Ramos (cell line): ENCODE data around the gene RYK.

Source experiments
- in situ Hi-C: fragments of 300-500 bp; cut with MboI; formaldehyde crosslinking; loops from one replicate; pipeline ENCODE4 v1.14.3; 2022; ENCODE audit warnings: low sequenced_read_pairs; ENCODE audit not compliant: unreplicated experiment

RYK gene

DNA sequence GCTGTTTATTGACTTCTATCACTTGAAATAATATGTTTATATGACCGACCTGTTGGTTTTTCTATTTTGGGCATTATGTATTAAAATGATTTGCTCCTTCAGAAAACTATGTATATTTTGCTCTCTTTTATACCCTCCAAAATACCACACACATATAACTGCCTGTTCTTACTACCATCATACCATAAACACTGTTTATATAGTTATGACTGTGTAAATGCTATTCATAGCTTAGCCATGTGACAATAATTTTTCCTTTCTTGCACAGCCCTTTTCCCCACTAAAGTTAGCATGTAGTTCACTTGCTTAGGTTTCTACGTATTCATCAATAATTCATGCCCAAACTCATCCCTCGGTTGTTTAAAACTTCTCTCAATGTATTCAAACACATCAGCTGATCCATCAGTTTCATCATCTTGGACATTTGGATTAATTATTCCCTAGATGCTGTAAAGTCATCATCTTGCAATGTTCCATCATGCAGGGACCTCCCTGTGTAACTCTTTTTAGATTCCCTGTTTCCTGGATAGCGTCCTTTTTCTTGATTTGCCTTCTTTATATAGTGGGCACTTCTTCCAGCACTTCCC, 8.2 kb upstream of the RYK start:
- in situ Hi-C loops, result no loop called here

DNA sequence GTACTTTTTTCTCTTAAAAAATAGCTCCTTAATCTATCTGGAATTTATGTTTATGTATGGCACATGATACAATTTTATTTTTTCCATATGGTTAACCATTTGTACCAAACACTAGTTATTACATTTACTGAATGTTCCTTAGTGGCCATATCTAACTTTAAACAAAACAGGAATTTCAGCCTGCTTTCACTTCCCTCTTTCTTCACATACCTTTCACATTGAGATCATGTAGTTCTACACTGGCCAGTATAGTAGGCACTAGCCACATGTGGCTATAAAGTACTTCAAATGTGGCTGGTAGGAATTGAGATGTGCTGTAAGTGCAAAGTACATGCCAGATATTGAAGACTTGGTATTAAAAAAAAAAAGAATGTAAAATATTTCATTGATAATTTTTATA, 4.7 kb upstream of the RYK start:
- in situ Hi-C loops, result no loop called here

DNA sequence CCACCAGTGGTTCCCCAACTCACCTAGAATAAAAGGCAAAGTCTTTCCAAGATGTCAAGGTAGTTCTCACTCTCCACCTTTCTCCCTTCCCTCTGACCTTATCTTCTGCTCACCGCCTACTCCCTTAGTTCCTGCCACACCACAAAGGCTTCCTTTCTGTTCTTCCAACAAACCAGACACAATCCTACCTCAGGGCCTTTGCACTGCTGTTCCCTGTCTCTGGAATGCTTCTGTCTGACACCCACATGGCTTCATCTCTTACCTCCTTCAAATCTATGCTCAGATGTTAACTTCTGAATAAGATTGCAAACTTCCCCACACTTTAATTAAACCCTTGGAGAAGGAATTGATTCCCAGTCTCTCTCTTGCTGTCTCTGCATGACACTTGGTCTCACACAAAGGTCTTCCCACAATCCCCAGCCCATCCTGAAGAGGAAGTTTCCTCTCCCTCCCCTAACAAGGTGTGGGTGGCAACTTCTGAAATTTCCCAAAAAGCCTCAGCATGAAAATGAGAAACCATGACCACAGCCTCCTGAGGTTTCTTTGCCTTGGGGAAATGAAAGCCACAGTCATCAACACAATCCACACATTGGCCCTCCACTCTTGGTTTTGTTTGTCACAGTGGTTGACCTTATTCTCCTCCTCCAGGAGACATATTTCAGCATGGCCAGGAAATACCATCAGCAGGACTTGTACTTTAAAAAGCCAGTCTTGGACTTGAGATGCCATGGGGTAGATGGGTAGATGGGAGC, 3.0 kb upstream of the RYK start:
- in situ Hi-C loops, result no loop called here

DNA sequence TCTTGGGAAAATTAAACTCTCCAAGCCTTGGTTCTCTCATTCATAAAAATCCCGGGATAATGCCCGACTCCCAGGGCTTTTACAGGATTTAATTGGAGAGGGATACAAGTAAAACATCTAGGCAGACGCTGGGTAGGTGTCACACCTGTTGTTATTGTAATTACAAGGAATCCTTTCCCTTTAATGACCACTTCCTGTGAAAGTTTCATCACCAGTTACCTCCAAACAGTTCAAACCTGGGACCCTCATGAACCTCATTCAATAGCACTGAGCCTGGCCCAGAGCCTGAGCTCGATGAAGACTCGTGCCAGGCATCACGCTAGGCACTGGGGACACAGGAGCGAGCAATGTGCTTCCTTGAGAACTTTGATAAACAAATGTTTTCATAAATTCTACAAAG, 2.1 kb upstream of the RYK start:
- in situ Hi-C loops, result no loop called here

DNA sequence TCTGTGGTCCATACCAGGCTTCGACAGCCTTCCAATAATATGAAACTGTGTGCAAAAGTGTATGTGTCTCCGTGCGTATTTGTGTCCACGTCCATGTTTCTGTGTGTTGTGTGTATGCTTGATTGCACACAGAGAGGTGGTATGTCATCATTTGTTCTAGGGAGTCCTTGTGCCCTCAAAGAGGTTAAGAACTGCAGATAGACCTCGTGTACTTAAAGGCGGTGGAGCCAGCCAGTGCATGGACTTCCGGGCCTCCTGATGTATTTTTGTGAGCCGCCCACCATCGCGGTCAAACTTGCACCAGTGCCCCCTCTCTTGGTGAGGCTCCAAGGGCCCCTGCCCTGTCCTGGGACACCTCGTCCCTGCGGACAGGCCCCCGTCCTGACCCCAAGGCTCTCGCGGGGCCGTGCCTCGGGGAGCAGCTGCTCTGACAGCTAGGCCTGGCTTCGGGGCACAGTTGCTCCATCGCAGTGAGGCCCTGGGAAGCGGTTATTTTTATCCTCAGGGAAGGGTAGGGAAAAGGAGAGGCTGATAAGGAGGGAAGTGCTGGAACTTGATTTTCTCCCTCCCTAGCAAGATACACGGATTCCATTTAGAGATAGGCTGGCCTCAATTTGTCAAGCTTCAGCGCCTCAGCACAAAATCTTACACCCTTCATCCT, 1.2 kb upstream of the RYK start:
- in situ Hi-C loops, result no loop called here

DNA sequence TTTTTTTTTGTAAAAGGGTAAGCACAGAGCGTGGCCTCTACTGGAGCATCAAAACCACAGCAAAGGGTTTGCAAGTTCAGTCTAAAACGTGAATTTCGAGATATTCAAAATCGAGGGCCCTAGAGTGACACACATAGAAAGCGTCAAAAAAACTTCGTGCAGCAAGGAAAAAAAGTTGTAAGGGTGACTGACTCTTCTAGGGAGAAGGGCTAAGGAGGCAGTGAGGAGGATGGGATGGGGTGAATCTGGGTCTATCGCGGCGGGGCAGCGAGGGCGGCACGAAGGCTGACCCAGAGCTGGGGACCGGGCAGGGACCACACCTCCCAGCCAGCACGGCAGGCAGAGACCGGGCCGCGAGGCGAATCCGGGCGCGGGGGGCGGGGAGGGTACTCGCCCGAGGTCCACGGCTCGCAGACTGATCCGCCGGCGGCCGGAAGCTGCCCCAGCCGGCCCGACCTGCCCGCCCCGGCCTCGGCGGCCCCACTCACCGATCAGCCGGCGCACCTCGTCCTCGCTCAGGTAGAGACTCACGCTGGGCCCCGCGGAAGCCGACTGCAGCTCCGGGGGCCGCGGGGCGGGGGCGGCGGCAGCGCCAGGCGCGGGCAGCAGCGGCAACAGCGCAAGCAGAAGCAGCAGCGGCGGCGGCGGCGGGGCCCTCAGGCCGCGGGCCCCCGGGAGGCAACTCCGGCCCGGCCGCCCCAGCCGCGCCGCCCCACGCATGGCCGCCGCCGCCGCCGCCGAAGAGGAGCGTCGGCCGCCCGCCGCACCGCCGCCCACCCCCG, 533 bp downstream of the RYK start:
- in situ Hi-C loops, result no loop called here

DNA sequence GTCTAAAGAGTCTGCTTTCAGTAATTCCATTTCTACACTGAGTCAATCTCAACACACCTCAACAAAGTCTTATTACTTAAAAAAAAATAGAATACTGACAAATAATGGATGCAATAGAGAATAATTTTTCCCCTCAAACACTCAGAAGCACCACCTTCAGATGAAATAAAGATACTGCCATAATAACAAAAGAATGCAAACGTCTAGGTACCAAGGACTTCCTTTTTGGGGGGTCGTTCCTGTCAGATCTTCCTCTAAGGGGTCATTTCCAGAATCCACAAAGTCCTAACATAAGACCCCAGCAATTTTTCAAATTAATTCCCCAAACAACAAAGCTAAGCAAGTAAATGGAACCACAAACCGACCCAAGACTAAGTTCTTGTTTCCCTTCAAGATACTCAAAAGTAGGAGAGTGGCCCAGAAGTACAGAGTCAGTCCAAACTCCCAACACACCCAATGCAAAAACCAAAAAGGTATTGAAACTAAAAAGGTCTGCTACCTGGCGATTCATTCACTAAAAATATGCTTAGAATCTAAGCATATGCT, 1.3 kb downstream of the RYK start:
- in situ Hi-C loops, result no loop called here

DNA sequence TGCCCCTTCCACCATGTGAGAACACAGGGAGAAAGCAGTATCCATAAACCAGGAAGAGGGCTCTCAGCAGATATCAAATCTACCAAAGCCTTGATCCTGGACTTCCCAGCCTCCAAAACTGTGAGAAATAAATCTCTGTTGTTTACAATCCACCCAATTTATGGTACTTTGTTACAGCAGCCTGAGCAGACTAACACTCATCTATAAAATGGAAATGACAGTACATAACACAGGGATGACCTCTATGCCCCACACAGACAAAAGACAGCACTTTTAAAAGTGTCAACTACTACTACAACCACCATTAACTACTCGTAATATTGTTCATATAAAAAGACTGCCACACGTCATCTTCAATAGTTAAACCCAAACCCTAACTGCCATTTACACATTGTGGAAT, 5.7 kb downstream of the RYK start:
- in situ Hi-C loops, result no loop called here

DNA sequence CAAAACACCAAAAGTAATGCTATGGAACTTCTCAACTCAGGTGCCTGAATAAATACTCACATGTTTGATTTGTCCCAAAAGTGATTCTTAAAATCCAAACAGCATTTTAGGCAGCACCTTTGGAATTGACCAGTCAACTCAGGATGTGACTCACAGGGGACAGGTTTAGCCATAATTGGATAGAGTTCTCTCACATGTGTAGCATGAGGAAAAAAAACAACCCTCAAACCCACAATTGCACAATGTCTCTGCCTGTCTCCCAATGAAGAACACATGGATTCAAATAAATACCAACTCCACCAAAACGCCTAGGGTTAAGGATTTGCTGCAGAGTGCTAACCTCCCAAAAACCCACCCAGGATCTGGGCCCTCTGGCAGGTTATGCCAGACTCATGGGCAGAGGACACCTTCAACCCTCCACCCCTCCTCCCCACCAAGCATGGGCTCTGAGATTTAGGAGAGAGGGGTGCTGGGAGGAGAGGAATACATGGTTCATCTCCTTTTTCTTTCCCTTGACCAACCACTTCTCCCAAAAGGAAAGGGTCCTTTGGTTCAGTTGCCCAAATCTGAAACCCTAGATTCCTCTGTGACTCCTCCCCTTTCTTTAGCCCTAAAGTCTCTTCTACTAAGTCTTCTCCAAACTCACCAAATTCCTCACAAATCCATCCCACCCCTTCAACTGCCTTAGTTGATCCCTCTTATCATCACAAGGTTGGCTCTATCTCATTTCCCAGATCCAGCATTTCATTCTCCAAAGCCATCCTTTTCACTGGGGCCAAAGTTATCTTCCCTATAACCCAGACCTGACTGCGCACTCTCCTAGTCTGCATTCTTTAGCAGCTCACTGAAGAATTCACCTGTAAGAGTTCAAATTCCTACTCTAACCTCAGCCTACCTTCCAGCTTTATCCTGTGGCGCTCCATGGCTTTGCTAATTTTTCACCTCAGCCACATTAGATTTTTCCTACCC, 7.7 kb downstream of the RYK start:
- in situ Hi-C loops, result no loop called here

DNA sequence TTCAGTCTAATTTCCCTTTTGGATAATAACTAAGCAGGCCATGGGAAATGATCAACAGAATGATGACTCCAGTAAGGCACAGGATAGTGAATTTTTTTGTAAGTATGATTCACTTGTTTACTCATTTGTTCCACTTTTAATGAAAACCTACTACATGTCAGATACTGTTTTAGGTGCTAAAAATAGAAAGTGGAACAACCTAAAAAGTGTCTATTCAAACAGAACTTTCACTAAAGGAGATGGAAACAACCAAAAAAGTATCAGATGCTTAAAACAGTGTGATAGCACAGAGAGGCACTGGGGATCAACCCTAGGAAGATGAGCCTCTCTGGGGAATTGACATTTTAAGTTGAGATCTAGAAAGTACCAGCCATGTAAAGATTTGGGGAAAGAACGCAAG, 11.1 kb downstream of the RYK start:
- in situ Hi-C loops, result no loop called here

DNA sequence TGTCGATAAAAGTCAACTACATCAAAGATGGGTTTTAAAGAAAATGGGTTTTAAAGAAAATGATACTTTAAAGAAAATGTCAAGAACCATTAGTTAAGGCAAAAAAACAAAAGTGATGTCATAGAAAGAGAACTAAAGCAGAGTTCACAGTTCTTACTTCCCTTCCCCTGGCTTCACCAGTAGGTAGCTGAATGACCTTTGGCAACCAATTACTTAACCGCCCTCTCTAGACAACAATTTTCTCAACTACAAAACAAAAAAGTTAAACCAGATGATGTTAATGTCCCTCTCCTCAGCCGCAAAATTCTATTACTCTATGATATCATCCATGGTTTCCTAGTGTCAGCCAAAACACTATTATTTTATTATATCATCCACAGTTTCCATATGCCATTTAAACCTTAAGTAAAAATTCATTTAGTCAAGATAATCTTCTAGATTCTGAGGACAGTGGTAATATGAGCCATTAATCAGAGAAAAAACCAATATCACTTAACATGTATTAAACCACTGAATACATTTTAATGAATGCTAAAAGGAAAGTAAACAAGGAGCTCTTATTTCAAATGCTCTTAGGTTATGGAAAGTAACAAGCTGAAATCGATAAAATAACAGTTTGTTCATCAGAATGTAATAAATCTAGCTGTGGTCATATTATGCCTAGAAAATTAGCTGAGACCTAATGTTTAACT, 13.1 kb downstream of the RYK start:
- in situ Hi-C loops, result no loop called here

DNA sequence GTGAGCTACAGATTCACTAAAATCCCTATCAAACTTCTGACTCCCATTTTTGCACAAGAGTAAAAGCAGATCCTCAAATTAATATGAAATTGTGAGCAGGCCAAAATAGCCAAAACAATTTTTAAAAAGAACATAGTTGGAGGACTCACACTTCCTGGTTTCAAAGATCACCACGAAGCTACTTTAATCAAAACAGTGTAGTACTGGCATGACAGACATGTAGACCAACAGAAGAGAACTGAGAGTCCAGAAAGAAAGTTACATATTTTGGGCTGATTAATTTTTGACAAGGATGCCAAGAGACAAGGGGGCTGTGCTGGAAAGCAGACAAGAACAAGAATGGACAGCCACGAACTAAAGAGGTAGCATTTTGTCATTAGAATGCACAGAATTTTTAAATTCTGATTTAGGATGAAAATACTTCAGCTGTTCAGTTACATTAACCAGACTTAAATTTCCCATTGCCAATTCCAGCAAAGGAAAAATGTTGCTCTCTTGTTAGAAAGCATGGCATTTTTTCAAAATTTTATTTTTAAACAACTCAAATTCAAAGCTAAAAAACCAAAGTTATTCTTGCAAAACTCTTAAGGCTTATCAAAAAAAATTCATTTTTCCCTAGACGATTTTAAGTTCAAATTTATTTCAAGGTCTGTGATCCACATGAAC, 14.0 kb downstream of the RYK start:
- in situ Hi-C loops, result no loop called here

DNA sequence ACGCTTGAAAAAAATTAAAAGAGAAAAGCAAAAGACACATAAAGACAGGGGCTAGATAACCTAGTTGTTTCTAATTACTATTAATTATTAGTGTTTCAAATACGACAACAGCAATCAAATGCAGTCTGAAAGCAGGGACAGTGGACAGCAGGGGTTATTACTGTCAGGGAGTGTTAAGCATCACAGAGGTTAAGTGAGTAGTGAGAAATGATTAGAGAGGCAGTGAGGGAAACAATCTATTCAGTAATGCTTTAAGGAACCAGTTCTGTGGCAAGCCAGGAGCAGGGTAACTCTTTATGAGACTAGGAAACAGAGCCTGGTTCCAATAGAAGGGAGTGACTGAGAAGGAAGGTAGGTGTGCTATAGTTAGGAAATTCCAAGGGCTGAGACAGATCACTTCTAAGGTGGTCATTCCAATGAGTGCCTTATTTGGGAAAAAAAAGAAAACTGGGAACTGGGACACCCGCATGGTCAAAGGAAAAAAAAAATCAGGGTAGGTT, 15.0 kb downstream of the RYK start:
- in situ Hi-C loops, result no loop called here

DNA sequence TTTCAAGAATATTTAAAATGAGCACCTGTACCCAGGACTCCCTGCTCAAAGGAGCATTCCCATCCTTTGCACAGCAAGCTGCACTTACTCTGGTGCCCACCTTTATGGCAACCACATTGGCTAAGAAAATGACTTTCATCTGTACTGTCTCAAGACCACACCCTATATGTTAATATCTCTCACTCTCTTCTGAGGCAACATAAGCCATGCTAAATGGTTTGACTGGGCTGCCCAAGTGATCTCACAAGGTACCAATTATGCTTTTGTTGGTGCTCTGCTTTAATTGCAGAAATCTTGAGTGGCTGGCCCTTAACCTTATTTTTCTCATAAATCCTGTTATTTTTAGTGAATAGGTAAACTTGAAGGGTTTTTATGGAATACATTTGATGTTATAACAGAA, 17.7 kb downstream of the RYK start:
- in situ Hi-C loops, result no loop called here

DNA sequence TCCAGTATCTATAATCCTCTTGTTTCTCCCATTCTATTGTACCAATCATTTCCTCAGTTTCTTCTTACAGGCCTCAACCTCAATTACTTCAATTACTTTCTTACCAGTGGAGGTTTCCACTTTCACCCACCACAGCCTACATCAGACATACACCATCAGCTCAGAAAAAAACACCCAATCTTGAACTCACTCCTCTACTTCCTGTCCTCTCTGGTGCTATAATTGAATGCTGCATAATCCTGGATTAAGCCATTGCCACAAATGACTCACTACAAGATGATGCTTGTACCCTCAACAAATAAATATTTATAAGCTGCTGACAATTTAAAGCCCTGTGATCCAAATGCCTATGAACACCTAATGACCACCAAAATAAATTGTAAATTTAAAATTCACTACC, 18.5 kb downstream of the RYK start:
- in situ Hi-C loops, result no loop called here

DNA sequence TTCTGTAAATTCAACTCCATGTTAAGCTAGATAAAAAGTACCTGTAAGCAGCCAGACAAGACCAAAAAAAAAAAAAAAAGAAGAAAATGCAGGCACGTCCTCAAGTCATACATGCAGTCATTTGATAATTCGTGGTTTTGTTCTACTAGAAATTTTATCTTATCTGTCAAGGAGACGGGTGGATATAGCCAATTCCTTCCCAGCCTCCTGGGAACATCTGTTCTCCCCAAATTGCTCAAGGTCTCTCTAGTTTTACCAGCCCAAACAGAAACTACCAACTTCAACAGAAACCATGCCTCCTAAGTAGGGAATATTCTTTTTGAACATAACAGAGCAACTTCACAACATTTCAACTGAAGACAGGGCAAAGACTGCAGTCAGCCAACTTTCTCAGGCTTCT, 19.5 kb downstream of the RYK start:
- in situ Hi-C loops, result no loop called here

DNA sequence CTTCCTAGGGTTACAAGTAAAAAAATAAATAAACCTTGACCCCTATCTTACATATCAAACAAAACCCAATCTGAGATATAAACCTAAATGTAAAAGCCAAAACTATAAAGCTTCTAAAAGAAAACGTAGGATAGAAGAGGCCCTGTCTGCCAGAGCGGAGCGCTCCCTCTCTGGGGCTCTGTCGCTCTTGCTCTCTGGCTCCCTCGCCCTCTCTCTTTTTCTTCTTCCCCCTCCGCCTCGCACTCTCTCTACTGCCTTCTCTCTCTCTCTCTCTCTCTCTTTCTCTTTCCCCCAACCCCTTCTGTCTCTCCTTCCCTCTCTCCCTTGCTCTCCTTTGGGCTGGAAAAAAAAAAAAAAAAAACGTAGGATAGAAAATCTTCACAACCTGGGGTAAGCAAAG, 21.6 kb downstream of the RYK start:
- in situ Hi-C loops, result no loop called here

DNA sequence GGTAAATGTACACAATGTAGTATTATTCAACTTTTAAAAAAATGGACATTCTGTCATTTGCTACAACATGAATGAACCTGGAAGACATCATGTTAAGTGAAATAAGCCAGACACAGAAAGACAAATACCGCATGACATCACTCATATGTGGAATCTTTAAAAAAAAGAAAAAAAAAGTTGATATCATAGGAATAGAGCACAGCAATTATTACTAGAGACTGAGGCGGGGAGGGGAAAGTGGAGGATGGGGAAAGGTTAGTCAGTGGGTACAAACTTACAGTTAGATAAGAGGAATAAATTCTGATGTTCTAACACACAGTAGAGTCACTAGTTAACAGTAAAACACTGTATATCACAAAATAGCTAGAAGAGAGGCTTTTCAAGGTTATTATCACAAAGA, 22.2 kb downstream of the RYK start:
- in situ Hi-C loops, result no loop called here
